HS-27A (cell line): ENCODE measurements around the gene MAGI2.

Experiments used
- DNase-seq: peaks from one replicate; pipeline ENCODE4 v3.0.0-alpha.2; 2012; ENCODE audit warnings: low read depth, missing footprints

The MAGI2 gene

DNA sequence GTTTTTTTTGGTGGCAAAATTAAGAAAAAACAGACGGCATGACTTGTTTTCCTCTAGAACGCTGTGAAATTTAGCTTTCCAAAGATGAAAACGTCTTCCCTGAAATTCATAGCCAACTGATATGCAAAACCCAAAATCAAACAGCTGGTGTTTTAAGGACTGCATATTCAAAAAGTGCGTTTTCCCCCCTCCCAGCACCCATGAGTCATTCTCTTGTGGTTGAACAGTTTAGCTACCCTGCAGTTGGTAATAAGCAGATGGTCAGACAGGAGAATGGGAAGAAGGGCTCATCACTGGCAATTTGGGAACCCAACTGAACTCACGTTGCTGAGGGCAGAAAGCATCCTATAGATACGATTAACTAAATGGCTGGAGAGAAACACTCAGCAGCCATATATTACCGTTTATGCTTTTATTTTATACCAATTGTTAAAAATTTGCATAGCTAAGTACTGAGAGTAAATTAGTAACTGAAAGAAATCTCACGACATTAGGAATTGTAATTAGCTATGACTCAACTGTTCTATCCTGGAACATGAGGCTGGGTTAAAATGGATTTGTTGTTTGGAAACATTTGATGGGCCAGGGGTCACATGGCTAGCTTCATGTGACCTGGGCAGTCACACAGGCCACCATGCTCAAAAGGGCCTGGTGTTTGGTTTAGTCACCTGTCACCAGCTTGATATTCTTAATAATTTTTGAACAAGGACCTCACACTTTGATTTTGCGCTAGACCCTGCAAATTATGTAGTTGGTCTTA lies 1311.8 kb downstream of the MAGI2 start:
- DNase-seq = peak; percentile 40

DNA sequence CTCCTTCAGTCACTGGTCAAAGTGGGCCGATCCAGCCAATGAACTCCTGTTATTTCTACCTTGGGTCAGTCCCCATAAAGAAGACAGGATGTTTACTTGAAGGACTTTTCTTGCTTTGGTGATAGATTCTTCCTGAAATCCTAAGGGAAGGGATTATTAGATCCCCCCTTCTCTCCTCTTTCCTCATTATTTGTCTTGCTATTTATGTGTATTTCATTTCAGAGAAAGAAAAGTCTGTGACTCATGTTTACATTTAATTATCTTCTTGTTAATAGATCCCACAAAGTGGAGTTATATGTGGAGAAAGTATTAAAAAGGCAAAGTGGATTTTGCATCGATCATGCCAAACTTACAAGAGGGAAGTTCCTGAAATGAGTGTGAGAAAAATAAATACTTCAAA lies 1313.4 kb downstream of the MAGI2 start:
- no peak for DNase-seq

DNA sequence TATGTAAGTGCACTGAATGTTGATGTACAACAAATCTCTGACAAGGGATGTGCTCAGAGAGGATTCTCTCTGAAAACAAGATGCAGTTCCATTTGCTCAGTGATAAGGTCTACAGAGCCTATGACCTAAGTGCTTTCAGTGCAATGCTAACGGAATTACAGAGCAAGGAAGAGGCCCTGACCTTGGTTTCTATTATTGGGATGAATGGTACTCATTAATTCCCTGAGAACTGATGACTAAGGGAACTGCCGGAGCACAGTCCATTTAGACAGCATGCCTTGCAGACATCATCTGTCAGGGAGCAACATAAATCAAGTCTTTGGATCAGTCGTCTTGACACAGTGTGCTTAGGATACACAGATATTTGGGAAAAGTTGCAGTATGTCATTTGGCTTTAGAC lies 1314.1 kb downstream of the MAGI2 start:
- no peak for DNase-seq

DNA sequence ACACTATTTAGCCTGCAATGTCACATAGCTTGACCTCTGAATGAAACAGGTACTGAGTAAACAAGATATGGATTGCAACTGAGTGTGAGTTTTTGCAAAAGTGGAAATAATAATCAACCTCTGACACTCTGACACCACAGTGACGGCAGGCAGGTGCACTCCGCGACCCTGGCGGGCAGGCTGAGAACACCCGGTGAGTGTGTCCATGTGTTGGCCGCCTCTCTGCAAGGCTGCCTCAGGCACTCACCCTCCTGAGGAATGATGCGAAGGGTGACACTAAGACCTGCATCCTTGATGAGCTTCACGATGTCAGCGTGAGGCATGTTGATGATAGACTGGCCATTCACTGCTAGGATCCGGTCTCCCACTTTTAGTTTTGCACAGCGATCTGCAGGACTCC lies 1318.7 kb downstream of the MAGI2 start:
- no peak for DNase-seq

DNA sequence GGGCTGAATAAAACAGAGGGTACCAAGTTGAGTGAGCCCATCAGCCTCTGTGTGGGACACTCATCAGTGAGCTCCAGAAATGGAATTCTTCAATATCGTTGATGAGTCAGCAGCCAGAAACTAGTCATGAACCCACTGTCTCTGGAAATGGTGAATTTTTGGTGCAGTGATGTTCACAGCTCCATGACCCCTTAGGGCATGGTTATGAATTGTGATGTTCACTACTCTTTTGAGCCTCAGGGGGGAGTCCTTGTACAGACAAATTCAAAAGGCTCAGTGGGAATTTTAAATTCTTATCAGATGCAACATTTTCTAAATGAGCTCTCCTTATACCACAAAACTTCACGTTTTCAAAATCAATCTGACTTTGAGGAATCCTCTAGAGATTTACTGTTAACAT lies 1319.2 kb downstream of the MAGI2 start:
- DNase-seq = peak; percentile 72

DNA sequence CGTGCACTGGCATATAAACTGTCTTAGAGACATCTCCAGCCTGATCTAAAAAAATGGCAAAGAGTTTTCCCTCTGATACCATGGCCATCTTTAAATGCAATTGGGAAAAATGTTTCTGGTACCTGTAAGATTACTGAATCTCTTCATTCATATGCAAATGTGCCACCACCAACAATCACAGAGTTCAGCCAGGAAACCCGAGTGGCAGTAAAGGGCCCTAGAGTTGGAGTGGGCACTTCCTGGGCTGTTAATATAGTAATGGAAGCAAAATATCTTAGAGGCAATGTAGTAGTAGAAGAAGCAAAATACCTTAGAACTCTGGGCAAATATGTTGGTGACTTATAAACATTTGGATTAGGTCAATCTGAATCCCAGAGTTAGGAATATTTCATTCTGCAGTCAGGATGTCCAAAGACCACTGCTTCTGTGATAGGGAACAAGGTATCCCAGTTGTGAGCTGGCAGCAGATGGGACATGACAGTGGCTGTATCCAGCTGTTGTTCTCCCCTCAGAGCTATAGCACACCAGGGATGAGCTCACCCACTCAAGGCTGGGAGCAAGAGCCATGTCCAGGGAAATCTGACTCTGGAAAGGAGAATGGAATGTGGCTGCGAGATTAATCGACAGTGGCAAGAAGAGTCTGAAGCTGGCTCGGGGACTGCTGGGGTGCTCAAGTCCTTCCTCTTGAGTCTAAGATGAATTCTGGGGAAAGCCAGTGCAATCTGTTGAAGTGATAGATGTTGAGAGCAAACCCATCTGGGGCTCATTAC lies 1322.8 kb downstream of the MAGI2 start:
- no peak for DNase-seq

DNA sequence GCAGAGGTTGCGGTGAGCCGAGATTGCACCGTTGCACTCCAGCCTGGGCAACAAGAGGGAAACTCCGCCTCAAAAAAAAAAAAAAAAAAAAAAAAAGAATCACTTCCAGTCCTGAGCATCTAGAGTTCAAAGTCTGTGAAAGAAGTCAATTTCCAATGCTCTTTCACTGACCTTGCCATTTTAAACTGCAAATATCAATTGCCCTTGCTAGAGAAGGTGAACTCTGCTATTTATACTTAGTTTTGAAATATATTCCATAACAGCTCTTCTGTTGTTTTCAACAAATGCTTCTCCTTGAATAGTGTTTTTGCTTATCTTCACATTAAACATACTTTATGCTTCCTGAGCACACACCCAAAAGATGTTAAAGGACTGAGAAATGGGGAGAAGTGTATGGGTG lies 1323.6 kb downstream of the MAGI2 start:
- no peak for DNase-seq

DNA sequence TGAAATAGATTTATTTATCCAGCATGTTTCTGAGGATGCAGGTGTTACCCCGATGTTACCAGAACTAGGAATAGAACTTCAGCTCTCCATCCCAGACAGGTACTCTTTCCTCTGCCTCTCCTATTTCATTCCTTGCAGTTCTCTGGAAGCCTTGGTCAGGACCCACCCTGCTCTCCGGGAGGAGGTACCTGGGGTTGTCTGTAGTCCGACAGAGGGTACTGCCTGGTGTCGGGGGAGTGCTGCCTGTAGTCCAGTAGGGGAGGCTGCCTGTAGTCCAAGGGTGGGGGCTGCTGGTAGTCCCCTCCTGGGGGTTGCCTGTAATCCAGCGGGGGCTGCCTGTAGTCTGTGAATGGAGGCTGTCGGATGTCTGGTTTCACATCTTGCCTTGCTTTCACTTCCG lies 1326.5 kb downstream of the MAGI2 start:
- no peak for DNase-seq

DNA sequence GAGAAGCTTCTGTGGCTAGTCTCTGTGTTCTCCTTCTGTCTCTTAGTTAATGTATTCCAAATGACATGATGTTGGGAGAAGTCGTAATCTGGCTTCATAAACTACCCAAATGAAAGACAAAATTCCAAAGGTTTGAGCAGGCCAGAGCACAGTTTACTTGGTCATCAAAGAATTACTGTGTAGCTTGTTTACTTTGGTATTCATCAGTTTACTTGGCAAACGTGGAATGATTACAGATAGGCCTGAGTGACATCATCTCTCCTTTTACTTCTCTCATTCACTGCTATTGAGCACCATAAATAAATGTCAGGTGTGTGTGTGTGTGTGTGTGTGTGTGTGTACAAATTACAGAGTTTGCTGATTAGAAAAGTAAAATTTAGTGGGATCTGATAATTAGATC lies 1327.6 kb downstream of the MAGI2 start:
- DNase-seq = no peak

DNA sequence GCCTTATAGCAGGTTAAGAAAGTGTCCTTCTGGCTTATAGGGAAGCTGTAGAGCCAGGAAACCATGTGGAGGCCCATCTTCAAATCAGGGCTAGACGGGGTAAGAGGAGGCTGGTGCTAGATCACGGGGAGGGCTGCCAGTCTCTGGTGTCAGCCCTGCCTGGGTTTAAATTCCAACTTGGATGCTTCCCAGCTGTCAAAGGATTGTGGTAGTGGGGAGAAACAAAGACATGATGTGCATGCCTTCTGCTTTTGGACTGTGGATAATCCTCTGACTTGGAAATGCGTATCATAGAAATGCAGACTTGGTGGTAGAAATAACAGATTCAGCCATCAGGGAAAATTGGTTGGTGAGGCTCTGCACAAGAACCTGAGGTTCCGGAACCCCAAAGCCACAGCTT lies 1329.3 kb downstream of the MAGI2 start:
- no peak for DNase-seq

DNA sequence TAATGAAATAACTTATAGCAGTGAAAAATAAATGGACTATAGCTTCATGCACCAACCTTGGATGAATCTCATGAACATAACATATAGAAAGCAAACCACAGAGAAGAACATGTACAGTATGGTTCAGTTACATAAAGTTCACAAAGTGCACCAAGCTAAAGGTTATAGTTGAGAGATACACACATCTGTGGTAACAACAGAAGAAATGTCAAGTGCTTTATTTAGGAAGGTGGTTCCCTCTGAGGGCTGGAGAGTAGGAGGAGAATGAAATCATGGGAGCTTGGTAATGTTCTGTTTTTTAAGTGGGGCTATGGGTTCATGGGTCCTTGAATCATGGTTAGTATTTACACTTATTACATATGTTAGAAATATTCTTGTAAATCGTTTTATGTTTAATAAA lies 1331.6 kb downstream of the MAGI2 start:
- DNase-seq = no peak

DNA sequence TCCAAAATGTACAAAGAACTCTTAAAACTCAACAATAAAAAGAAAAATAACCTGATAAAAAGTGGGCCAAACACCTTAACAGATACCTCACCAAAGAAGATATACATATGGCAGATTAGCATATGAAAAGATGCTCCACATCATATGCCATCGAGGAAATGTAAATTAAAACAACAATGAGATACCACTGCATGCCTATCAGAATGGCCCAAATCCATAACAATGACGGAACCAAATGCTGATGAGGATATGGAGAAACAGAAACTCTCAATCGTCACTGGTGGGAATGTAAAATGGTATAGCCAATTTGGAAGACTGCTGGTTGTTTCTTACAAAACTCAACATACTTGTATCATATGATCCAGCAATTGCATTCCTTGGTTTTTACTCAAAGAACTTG lies 1335.0 kb downstream of the MAGI2 start:
- no peak for DNase-seq

DNA sequence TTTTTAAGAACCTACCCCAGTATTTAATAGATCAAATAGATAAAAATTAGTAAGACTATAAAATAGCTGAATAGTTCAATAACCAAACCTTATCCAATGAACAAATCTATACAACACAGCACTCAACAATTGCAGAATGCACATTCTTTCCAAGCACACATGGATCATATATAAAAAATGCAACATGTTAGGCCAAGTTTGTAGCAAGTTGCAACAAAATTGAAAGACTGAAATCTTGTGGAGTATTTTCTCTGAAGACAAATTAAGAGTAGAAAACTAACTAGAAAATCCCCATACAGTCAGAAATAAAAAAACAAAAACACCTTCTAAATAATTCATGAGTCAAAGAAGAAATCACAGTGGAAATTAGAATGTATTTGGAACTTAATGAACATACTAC lies 1337.6 kb downstream of the MAGI2 start:
- DNase-seq = no peak

DNA sequence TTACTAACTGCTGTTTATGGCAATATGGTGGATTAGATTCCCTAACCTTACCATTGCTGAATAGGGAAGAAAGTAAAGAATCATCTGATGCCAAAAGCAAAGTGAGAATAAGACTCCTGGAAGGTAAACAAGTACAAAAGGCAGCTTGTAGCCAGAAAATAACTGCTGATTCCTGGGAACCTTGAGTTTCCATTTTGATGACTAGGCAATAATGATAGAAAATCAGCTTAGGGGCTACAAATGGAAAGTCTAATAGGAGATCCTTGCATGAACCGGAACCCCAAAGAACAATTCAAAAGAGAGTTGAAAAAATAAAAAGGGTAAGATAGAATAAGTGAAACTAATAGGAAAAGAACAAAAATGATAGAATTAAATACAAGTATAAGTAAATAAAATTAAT lies 1338.5 kb downstream of the MAGI2 start:
- no peak for DNase-seq

DNA sequence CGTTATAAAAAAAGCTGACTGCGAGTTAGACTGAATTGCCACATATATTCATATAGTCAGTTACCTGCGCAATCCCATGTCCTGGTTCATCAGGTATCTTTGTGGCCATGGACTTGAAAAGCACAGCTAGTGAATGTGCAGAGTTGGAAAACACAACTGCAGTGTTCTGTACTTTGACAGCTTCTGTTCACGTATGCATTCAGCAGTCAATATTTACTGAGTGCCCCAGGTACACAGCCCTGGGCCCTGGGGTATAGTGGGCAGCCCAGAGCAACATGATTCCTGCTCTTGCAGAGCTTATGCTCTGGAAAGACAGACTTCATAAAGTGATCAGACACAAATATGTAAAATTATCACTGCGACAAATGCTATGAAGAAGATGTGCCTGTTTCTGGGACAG lies 1341.0 kb downstream of the MAGI2 start:
- no peak for DNase-seq

DNA sequence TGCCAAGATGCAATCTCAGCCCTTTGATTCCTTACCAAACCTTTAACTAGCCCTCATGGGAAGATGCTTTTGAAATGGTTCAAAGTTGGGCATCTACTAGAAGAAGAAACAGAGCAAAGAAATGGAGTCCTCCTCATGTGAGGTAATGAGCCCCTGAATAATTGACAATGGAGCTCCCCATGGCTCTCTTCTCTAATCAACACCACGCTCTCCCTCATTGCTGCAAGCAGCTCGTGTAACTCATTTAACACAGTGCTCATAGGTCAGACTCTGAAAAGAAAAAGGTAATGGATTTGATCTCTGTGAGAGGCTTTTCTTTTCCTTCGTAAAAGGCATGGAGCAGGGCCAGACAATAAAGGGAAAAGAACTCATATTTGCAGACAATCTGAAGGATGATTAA lies 1342.1 kb downstream of the MAGI2 start:
- DNase-seq = no peak

DNA sequence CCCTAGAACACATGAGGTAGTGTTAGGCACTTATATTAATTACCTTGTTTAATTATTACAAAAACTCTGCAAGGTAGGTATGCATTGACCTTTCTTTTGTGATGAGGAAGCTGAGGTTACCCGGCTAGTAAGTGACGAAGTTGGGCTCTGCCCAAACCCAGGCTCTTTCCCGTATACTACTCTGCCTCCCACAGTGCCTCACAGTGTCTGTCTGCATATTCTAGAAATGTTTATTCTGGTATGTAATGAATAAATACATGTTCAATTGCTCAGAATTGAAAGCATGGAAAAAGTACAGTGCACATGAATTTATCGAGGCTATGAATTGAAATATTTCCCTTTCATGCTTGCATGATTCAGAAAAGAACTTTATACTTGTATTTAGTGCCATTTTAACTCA lies 1350.0 kb downstream of the MAGI2 start:
- no peak for DNase-seq

DNA sequence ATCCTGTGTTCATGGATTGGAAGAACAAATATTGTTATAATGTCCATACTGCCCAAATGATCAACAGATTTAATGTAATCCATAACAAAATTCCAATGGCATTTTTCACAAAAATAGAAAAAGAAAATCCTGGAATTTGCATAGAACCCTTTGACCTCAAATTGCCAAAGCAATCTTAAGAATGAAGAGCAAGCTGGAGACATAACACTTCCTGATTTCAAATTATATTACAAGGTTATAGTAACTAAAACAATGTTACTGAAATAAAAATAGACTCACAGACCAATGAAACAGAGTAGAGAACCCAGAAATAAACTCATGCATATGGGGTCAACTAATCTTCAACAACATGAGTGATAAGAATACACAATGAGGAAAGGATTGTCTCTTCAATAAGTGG lies 1352.4 kb downstream of the MAGI2 start:
- DNase-seq = no peak

DNA sequence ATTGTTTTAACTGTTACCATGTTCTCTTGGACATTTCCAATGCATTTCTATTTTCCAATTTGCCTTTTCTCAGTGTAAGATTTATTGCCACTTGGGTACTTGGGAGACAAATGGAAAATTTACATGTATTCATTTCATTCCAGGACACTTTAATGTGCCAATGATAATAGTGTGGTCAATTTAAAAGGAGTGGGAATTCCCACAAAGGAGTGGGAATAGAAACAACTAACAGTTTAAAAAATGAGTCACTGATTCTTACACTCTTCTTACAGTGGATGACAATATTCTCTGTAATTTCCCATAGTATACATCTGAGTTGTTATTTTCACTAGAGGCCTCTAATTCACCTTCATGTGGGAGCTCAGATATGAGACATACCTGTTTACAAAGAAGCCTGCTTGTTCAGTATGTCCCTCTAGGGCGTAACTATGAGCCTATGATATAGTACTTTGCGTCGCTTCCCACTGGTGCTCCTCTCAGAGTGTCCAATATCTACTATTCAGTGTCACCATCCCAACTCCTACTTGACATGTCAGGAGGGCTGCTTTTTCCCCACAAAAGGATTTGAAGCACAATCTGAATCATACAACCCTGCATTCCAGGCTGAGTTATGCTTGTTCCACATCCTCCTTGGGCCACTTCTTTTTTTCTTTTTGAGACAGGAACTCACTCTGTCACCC lies 1353.6 kb downstream of the MAGI2 start:
- peak; percentile 79 for DNase-seq

DNA sequence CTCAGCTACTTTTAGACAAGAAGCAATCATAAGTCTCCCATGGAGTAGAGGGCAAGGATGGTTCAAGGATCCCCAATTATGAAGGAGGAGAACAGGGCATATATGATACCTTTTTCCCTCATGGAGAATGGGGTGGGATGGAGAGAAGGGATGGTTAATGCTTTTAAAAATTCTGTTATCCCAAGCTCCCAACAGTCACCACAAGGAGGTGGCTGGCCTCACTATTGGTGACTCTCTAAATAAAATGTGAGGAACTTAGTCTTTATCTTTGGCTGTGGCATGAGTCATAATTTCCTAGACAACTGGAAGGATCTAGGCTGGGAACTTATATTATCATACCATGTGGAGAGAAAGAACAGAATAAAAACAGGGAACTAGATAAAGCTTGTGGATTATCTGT lies 1357.9 kb downstream of the MAGI2 start:
- peak; percentile 54 for DNase-seq

DNA sequence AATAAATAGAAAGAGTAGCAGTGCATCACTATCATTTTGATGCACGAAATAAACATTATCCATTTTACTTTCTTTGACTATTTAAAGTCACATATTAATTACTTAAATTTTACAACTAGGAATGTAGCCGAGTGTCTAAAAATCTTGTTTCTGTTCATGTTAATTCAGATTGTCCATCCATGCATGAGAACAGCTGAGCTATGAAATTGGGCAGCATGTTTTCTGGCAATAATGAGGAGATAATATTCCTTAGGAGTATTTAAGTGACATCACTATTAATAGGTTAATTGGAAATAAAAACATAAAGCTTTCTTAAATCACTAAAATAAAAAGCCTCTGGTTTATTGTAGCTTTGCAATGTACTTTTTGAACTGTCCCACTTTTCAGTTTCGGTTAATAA lies 1361.1 kb downstream of the MAGI2 start:
- no peak for DNase-seq

DNA sequence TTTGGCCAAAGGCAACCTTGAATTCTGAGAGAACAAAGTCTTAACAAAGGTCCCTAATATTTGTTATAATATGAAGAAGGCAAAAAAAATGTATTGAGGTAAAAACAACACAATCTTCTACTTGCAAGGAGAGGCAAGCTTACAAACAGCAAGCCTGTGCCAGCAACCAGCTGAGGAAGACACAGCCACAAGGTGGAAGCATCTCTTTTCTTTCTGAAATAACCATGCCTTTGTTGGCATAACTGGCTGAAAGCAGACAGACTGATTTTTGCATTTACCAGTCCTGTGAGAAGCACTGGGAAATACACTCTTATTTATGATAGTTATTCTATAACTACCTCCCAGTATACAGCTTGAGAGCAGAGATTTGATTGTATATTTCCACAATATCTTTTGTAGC lies 1362.9 kb downstream of the MAGI2 start:
- DNase-seq = no peak

DNA sequence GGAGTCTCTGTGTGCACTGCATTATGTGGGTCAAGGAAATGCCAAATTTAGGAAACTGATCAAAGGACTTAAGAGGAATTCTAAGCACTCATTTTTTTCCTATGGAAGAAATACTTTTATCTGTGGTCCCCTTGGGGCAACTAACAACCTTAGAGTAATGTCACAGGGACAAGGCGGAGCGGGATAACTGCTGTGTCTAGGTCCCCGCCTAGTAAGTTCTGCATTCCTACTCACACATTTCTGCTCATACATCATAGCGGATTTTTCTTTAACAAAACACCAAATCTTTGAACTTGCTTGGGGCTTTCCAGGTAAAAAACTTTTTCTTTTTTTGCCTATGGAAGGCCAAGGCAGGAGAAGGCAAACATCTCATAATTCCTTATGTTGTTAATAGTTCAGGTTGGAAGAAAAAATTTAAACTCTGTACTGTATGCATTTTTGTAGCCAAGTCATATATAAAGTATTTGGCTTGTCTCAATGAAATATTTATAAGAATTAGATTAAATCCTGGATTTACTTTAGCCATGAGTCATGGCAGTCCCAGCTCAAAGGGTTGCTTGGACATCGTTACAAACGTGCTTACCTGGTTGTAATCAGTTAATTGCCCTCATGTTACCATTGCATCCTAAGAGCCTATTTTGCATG lies 1369.9 kb downstream of the MAGI2 start:
- DNase-seq = peak; percentile 72
